Right renal cortex interstitium (tissue), 3 donors: ENCODE results near the gene TAOK1. TPM values are rescaled to one million over a fixed set of nuclear protein-coding genes. Genes with fewer than 3 reads are reported as not detected.

Source experiments
- DNase-seq, 3 donors: peaks; one replicate each; pipeline ENCODE4 v3.0.0-alpha.2; 2013; ENCODE audit warnings: low read depth in 3 of 3, low spot score in 2 of 3
- polyA plus RNA-seq, 3 donors: library from polyadenylated mRNA; unstranded; fragments of 120-200 nt; gene quantifications; one replicate each; pipeline ENCODE4 v1.2.1, GENCODE V29; 2013; ENCODE audit not compliant: insufficient read length in 3 of 3

TAOK1 gene
- polyA plus RNA-seq, 3 donors, result 45.1 to 52.4 (median 49.1) TPM

DNA sequence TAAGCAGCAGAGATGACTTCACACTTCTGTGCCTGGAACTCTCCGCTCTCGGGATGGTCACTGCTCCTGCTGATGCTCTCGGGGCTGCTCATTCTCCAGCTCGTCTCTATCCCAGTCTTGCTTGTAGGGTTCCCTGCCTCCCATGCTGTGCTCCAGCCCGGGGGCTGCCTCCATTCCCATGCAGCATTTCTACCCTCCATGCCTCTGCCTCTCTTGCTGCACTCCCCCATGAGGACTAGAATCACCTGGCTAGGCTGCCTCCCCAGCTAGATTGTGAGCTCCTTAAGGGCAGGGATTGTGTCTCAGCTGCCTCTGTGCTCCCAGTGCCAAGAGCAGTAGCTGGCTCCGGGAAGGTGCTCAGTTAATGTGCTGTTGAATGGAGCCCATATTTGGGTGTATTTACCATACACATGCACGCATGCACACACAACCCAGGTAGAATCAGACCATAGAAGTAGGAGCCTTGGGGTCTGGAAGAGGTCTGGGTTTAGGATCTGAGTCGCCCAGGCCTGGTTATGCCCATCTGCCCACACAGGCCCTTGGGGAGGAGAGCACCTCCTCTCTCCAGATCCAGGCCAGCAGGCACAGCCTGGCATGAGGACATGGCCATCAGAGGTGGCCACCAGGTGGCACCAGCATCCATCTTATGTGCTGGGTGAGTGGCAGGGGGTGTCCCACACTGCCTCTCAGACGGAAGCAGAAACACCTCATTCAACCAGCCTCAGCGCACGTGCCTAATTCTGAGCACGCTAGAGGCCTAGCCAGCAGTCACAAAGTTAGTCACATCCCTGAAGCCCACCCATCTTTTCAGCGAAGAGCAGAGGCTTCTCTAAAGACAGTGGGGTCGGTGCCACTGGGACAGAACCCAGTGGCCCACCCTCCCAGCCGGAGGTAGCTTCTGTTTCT is 190.0 kb downstream of the TAOK1 start:
- no peak for DNase-seq

DNA sequence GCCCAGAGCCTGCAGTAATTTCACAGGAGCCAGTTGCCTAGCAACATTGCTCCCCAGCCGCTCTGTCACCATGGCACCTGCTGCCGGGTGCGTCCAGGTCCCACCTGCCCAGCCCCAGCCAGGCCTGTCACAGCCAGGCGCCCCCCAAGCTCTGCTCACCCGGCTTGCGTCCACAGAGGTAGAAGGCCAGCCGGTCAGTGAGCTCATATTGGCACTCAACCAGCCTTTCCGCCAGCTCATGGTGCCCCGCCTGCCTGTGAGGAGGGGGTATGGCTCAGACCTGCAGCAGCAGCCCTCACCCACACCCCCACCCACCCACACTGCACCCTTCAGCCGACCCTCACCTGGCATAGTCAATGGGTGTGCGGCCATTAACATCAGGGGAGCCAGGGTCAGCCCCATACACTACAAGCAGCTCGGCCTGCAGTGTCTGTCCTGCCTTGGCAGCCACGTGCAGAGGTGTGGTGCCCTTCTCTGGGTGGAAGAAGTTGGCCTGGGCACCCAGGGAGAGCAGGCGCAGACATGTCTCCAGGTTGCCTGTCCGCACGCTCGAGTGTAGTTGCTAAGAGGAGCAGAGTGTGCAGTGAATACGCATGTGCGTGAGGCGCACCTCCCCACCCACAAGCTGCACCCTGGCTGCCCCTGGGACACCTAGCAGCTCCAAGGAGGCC is 191.6 kb downstream of the TAOK1 start:
- no peak for DNase-seq

DNA sequence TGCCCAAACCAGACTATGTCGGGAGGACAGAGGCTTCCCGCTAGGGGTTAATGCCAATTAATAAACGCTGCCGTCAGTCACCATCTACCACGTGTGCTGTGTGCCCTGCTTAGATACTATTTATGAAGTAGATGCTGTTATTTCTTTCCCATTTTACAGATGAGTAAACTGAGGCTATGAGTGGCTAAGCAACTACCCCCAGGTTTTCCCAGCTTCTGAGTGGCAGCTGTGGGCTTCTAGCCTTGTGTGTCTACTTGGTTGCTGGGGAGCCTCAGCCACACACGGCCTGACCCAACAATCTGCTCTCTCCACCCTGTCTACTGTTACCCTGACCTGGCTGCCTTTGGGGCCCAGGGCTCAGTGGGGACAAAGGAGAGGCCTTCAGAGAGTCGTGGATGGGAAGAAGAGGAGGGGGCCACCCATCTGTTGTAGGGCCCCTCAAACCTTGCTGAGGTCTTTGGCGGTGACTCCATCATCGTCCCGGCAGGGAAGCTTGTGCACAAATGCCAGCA is 192.1 kb downstream of the TAOK1 start:
- DNase-seq, result no peak

DNA sequence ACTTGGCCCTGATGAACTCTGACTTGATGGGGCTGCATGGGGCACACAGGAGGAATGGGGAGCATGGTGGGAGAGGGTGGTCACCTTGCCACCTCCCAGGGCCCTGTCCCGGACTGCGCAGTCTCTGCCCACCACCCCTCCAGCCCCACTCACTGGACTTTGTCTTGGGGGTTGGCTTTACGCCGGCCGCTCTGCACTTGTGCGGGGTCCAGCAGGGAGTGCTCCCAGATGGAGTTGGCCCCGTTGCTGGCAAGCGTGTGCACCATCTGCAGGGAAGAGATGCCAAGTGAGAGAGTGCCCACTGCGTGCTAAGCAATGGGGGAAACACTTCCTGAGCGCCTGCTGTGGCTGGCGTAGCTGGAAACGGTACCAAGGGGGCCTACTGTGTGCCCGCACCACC is 192.6 kb downstream of the TAOK1 start:
- no peak for DNase-seq

DNA sequence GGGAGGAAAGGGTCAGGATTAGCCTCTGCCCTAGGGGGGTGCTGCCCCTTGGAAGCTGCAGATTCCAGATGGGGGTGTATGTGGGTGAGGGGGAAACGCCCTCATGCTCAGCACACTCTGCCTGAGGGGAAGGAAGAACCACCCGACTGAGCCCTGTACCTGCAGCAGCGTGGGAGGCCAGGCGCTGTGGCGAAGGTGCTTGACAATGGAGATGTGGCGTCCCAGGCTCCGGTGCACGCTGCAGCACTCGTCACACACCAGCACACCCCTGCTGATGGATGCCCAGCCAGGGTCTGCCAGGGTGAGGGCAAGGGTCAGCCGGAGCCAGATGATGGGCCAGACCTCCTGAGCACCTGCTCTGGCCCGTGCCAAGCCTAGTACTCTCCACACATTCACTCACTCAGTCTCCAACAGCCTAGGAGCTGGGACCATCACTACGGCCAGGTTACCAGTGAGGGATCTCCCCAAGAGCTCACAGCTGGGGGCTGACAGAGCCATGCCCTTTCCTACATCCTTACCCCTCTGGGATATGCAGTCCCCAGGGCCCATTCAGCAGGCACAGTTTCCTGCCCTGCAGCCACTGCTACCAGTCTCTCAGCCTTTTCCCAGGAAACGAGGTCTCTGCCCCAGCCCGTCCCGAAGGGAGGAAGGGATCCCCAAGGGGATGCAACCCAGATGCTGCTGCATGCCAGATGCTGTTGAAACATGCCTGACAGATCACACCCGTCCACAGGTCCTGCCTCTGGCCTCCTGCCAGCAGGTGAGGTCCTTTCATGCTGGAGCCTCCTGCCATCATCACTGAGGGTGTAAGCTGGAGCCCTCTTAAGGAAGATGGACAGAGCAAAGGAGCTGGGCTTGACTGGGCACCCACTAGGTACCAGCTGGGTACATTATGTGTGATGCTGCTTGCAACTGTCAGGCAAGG is 193.4 kb downstream of the TAOK1 start:
- DNase-seq, result no peak

DNA sequence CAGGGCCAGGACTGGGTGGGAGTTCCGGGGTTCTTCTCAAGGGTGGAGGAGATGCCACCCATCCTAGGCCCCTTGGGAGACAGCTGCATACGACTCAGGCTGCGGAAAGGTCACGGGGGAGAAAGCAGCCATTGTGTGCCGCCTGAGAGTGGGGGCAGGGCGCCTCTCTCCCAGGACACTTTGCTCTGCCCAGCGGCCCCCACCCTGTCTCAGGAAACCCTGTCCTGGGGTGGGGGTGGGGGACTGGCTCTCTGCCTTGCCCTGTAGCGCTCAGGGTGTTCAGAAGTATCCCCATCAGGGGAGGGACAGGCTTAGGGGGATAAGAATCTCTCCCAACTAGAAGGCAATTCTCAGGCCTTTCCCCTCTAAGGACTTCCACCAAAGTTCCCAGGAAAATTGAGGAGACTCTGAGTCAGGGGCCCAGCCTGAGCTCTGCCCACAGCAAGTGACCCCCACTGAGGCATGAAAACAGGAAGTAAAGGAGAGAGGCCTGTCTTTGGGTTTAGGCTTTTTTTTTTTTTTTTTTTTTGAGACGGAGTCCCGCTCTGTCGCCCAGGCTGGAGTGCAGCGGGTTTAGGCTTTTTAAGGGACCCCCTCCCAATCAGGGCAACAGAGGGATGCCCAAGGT is 194.4 kb downstream of the TAOK1 start:
- no peak for DNase-seq

DNA sequence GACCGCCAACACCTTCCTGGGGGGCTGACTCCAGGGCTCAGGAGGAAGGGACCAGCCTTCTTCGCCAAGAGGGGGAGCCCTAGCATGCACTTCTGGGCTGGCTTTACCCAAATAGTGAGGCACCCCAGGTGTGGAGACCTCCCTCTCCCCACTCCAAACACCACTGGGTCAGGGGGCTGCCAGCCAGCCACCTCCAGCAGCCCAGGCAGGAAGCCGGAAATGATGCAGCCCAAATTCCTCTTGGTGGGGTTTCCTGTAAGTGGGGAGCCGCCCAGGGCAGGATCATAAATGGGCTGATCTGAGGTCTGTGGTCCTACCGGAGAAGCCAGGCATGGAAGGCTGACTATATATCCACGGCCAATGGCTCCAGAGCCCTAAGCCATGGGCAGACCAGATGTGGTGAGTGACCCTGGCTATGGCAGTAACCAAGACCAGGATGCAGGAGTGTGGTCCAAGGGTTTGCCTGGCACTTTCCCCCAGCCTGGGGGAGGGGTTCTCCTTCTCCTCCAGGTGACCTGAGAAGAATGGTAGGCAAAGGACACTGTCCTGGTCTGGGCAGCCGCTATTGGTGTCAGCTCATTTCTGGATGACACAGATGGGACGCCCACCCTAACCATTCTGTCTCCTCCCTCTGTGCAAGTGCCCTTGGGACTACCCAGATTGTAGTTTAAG is 195.1 kb downstream of the TAOK1 start:
- DNase-seq, result no peak

DNA sequence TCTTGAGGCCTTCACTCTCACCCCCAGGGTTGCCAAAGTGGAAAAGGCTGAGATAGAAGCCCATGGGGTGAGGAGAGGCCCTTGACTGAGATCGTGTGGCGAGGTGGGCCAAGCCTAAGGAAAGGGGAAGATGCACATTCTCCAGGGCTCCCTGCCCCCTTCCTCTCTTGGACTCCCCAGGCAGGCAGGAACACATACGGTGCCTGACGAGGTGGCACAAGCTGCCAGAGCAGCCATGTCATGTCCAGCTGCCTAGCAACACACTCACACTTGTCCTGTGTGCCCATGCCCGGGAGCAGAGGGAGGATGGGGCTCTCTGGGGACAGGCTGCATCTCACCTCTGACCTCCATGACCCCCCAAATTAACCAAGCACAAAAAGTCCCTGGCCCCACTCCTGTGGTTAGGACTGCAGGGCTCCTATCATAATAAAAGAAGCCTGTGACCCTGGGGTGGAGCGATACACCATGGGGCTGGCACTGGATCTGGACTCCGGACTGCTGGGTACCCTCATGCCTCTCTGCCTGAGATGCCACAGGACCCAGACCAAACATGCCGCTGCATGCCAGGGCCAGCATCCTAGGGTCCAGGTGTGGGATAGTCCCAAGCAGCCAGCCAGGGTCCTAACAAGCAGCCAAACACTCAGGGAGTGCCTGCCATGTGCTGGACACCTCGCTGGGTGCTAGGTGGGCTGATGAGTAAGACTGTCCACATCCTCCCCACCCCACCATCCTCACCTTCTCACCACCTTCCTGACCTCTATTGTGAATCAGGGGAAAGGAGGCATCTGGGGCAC is 196.7 kb downstream of the TAOK1 start:
- no peak for DNase-seq

DNA sequence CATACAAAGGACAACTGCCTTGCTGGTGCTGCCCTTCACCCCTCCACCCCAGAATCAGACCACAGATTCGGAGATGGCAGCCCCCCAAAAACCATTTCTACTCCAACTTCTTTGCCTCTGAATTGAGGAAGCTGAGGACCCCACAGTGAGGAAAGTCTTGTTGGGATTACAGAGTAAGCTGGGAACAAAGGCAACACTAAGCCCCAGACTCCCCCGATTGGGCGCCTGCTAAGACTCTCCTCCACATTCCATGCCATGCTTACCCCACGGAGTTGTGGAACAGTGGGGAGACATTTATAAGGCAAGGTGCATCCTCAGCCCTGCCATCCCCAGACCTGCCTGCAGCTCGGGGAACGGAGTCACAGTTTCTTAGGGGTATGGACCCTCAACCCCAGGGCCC is 197.4 kb downstream of the TAOK1 start:
- no peak for DNase-seq

DNA sequence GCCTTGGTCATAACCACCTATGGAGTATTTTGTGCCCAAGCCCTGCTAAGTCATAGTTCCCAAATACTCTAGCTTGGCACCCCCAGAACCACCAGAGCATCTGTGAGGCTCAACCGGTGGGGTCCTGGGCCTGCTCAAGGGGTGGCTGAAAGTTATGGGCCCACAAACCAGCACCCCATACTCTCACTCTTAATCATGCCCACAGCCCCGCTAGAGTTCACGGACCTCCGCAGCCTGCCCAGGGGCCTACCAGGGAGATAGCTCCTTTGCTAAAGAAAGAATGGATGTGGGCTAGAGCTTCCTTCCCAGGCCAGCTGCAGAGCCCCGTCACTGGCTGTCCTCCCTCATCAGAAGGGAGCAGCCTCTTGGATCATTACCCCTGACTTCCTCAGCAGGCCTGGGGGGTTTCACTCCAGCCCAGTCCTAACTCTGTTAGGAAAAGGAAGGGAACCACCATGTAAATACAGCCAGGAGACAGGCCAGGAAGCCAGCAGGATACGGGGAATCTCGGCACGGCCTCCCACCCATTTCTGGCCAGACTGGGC is 197.9 kb downstream of the TAOK1 start:
- no peak for DNase-seq

DNA sequence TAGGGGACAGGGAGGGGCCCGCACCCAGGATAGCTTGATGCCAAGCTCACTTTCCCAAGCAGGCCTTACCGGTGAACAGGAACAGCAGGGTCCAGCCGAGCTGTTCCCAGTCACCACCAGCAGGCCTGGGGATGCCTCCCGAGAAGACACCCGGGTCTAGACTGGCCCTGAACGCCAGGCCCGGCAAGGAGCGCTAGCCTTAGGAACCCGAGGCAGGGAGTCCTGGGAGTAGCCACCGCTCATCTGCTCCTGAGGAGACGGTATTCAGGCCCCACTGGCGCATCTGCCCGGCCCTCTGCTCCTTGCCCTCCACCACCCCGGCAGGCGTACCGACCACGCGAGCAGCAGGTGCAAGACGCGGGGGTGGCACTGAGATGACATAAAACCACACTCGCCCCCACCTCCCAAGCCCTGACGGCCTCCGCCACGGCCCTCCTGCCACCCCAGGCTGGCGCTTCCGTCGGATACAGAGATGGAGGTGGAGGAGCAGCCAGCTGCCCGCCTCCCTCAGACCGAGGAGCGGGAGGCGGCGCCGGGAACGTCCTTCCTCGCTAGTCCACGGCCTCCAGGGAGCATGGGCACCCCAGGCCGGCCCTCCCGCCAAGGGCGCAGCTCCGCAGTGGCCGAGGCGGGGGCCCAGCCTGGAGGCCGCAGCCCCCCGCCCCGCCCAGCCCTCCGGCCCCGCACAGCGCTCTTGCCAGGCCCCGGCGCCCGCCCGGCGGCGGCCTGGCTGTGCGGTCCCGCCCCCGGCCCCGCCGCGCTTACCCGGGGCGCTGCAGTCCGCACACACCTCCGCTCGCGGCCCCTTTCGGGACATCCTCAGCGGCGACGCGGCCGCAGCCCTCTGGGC is 198.6 kb downstream of the TAOK1 start:
- DNase-seq, result no peak

DNA sequence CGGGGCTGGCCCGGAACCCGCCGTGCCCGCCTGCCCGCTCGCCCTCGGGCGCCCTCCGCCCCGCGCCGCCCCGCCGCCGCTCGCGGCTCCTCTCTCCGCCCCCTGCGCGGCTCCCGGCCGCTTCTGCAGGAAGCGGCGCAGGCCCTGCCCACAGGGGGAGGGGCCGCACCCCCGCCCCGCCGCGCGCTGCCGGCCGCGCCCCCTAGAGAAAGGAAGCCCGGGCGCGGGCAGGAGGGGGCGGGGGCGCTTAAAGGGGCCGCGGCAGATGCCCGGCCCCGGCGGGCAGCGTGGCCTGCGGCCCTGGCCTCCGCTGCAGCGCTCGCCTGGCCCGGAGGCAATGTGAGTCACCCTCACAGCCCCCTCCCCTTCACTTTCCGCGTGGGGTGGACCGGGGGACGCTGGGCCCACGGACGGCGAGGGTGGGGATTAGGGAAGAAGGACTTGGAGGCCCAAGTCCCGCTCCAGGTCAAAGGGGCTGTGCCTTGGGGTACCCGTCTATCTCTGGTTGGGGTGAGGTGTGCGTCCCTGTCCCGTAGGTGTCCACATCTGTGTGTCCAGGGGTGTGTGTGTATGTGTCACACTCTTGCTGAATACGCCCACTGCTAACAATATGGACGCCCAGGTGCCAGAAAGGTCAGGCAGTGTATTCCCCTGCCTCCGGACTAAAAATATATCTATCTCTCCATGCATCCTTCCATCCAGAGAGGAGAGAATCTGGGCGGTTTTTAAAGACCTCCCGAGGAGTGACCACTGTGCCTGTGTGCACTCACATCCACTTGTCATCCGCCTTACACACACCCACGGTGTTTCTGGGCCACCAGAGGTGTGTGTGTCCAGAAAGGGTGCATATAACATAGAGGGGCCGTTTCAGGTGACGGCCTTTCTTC is 199.6 kb downstream of the TAOK1 start, which contains the start of gene GIT1:
GIT1 (minus strand) TSS at position 125 of the 887 bp plus-strand sequence. CDS start 270 bp downstream, outside the sequence.
- DNase-seq, result no peak

DNA sequence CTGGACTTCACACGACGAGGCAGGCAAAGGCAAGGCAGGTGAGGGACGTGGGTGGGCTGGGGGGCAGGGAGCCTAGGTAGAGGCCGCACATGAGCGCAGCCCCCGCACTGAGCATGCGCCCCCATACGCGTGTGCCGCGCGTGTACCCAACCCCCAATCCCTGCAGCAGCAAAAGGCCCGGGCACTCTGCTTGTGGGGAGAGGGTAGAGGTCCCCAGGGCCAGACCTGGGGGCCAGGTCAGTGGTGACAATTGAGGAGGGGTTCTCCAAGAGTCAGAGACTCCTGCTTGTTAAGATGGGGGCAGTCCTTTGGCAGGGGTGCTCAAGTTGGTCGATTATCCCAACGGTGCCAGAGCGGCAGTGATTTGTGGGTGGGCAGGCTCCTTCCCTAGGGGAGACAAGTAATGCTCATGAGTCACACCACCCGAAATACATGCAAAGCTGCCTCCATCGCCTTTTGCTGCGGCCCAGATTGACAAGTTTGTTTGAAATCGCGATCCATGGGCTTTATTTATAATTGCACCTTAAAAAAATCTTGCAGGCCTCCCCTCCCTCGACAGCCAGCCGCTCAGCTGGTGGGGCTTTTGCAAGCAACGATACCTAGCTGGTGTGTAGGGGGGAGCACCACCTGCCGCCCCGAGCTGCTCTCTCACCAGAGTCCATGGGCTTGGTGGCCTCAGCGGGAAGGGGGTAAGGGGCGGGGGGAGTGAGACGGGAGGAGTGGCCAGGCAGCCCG is 200.4 kb downstream of the TAOK1 start:
- DNase-seq, result no peak

DNA sequence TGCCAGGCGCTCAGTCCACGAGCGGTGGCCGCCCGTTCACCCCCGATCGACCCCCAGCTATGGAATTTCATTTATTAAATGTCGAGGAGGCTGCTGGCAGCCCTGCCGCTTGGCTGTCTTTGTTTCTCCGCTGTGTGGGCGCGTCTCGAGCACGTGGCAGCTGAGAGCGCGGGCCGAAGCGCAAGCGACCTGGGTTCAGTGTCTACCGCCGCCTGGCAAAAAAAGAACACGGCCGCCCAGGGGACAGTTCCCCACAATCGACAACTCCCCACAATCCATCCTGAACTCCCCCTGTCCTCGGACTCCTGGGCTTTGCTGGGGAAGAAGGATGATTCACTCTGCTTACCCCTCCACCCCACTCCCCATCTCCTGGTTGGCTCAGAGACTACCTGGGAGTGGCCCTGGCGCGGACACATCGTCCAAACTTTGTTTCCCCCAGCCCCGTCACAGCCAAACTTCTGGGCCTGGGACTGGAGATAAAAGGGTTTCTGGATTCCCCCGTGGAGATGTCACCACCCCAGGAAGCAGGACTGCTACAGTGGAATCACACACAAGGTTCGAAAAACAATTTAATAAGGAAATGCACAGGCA is 201.1 kb downstream of the TAOK1 start:
- DNase-seq, result no peak

DNA sequence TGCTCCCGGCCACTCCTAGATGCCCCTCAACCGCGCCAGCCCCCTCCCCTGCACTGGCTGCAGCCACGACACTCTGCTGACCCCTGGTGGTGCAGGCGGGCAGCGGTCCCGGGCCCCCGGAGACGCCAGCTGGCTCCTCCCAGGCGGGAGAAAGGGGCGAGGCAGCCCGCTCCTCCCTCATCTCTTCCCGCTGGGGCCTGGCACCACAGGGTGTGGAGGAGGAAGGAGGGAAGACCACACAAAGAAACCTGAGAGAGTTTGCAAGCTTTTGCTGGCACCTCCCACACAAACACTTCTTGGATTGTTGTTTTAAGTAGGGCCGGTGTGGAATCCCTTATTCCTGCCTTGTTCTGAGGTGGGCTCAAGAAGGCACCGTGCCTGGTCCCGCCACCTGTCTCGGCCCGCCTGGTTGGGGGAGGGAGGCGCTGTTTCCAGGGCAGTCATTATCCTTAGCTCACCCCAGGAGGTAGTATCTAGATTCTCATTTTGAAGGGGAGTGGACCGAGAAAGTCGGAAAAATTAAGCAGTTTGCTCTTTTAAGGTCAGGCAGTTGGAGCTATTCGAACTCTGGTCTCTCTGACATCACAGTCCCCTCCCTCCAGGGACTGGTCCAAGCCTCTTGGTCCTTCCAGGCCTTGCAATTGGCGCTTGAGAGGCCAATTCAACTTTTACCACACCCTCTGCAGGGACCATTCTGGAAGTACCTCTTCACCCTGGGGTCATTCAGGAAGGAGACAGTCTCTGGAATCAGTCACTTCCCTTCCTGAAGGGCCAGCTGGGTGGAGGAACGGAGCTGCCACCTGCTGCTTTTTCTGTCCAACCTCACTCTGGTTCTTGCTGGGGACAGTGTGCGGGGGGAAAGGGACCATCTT is 201.8 kb downstream of the TAOK1 start:
- DNase-seq, result peak in 1 of 3 donors; percentile 87
